NCI-H774 (cell line): ENCODE data around the gene MGLL.

Experiments used
- DNase-seq: peaks from one replicate; lab custom pipeline; 2025; lab: John Stamatoyannopoulos, UW

MGLL gene

DNA sequence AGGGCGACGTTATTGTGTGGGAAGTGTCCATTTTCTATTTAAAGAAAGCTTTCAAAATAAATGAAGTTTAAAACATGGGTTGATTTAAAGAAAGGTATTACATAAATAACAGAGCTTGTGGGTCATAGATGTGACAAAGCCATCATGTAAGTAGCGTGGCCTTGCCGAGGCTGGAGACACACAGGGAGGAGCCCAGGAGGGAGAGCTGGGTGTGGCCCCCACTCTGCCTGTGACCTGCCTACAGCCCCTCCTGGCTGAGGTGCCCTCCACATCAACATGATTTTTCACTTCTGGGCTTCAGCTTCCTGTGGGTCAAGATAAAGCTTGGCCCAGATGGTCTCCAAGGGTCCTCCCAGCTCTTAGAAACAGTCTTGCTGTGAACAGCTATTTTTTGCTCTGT lies 12.5 kb upstream of the MGLL start:
- no peak for DNase-seq

DNA sequence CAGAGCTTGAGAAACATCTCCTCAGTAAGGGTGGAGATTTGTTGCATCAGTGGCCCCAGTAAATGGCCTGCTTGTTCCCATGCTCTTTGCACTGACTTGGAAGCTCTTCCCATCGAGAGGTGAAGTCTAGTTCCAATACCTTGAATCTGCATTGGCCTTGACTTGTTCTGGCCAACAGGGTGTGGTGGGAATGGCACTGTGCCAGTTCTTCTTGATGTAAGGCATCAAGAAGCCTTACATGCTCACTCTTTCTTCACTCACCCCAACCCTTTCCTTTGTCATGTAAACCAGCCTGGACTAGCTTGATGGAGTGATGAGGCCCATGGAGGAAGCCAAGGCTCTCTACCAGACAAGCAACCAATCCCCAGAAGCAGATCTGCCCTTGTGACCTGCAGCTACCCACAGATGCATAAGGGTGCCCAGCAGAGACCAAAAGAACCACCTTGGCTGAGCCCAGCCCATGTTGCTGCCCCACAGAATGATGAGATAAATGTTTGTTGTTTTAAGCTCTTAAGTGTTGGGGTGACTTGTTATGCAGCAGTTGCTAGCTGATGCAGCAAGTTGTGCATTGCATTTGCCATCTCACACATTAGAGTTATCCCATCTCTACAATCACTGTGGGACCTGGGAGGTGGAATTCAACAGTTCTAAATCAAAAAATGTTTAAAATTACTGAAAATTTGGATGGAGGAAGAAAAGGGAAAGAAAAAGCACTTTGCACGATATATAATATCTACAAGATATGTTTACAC lies 11.1 kb upstream of the MGLL start:
- DNase-seq, result no peak

DNA sequence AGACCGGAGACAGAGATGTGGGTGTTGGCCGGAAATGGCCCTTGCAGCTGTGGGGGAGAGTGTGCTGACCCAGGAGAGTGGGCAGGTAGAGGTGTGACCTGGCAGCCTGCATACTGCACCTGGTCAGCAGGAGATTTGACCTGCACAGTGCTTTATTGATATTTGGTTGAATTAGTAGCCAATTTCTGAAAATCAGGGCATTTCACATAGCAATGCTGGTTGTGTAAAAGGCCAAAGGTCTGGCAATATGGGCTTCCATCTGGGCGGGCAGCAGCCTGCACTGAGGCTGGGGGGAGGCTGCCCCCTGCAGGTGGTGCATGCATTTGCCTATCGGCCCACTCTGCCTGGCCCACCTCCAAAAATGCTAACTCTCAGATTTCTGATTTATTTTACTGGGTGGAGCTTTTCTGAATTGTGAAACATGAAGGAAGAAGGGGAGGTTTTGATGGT lies 9.4 kb upstream of the MGLL start:
- no peak for DNase-seq

DNA sequence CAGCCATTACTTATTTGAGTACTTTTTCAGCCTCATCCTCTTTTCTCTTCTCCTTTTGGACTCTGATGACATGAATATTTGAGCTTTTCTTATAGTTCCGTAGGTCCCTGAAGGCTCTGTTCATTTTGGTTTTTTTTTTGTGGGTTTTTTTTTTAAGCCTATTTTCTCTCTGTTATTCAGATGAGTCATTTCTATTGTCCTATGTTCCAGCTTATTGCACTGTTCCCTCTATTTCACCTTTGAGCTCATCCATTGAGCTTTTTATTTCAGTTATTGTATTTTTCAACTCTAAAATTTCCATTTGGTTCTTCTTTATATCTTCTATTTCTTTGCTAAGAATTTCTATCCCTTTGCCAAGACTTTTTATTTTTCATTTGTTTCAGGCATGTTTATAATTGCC lies 7.2 kb upstream of the MGLL start:
- DNase-seq, result no peak

DNA sequence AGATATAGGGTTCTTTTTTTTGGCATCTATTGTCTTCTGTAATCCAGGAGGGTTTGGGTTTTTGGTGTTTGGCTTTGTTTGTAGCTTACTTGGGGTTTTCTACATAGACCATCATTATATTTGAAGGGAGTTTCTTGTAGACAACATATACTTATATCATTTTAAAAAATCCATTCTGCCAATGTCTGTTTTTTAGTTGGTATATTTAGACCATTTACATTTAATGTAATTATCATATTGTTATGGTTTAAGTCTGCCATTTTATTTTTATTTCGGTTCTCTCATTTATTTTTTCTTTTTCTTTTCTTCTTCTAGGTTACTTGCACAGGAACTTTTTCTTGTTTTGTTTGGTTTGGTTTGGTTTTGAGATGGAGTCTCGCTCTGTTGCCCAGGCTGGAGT lies 5.5 kb upstream of the MGLL start:
- no peak for DNase-seq

DNA sequence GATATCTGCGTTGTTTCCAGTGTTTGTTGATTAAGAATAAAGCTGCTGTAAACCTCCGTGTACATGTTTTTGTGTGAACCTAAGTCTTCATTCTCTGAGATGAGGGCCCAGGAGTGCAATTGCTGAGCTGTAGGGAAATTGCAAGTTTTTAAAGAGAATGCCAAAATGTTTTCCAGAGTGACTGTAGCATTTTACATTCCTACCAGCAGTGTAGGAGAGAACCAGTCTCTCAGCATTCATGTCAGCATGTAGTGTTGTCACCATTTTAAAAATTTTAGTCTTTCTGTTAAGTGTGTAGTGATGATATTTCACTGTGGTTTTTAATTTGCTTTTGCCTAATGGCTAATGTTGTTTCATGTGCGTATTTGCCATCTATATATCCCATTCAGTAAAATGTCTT lies 3.4 kb upstream of the MGLL start:
- DNase-seq, result no peak

DNA sequence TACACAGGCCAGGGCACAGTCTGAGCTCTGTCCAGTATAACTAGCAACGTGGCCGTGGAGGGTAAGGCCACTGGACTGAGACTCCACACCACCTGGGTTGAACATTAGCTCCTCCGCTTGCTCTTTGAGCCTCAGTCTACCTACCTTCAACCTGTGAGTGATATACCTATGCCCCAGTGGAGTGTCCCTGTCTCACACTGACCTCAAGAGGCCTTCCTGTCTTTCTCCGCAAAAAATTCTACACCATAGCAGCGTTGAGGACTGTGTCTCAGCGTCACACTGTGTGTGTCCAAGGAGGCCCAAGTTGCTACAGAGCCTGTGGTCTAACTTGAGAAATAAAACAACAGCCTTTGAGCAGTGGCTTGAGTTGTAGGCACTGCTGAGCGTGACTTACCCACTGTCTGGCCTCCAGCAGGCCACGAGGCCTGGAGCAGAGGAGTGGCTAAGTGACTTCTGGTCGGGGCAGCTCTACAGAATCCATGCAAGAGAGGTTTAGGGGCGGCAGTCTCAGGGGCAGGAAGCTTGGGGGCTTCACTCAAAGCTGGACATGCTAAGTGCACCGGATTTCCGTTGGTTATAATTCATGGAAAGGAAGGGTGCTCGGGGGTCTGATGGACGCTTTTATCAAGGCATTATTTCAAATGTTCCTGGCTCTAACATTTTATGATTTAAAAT lies 2.0 kb upstream of the MGLL start:
- DNase-seq, result no peak

DNA sequence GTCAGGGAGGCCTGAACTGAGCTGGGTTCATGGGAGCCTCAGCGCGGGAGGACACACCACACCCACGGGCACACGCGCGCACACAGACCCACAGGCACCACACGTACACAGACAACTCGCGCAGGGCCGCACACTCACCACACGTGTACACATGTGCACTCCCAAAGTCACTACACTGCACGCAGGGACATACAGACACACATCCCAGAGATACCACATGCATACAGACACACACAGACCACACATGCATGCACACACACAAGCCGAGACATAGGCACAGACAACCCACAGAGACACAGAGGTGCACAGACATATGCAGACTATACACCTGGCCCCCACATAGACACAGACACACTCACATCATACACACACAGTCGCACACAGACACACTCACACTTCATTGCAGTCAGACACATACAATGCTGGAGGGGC lies 1.1 kb upstream of the MGLL start:
- no peak for DNase-seq

DNA sequence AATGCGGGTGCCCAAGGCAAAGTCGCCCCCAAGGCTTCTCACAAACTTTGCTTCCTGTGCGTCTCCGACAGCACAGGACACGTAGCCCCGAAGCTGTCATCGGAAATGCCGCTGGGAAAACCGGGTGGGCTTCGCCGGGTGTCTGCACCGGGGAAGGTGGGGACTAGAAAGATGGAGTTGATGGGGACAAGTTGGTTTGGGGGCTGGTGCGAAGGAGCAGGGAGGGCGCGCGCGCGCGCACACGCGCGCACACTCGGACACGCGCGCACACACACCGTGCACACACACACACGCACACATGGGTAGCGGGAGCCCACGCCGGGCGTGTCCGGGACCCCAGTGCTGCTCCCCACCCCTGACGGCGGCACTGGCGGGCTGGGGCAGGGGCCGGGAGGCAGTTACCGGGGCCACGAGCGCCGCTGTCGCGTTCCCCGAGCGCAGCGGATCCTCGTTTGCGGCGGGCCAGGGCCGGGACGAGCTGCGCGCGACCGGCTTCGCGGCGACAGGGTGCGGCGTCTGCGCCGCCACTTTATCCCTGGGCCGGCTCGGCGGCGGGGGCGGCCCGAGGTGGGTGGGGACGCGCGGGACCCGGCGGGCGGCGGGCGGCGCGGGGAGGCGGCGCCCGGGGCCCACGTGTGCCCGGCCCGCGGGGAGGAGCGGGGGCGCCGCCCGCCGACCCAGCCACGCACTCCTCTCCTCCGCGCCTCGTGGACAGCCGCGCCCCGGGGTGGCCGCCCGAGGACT lies 539 bp upstream of the MGLL start:
- no peak for DNase-seq

DNA sequence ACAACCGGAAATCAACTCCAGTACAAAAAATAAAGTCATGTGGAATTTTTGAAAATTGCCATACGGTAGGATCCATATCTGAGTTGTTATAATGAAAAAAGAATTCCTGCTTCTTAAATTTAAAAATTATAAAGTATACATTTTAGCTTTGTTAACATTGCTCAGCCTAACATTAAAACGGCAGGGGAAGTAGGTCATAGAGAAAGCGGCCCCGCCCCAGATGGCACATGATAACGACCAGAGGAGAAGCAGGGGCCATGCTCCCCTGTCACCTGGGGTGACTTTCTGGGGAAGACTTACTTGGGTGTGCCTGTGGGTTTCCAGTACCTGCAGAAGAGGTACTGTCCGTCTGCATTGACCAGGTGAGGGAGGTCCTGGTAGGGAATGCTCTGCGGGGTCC lies 921 bp downstream of the MGLL start:
- no peak for DNase-seq

DNA sequence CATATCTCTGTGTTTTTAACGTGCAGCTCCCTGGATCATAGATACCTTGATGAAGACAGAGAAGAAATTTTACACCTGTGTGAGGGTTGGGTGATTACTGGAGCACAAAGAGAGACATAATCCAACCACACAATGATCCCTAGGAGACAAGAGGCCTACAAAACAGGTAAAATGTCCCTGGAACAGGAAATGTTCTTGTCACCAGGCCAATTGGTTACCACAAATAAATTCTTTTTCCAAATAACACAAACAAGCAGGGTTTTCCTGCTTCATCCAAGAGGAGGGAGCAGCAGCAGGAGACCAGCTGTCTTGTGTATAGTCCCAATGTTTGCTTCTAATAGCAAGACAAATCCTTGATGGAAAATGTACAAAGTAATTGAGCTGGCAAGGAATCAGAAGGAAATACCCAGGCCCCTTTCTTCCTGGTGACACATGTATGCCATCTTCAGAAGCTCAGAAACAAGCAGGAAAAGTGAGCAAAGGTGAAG lies 1.4 kb downstream of the MGLL start:
- DNase-seq, result peak; percentile 17

DNA sequence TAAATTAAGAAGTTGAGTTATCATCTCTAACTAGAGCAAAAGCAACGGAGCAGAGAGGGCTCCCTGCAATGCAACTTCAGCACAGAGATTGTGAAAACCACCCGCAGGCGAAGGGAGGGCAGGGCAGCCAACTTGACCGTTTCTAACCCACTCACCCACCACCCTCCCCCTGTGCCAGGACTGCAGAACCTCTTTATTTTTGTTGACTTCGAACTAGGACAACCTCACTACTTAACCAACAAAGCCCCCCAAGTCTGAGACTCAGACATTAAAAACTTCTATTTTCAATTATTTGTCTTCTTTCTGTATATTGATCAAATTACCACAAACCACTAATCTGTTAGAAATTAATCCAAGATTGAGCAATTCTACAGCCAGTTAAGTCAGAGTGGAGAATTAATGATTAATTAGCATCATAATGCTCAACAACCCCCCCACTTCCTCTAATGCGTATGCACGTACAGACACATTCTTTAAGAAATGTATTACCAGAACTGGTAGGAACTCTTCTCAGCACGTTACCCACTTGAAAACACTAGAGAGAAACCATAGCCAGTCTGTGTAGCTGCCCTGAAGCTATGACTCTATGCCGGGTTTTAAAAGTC lies 2.0 kb downstream of the MGLL start:
- no peak for DNase-seq

DNA sequence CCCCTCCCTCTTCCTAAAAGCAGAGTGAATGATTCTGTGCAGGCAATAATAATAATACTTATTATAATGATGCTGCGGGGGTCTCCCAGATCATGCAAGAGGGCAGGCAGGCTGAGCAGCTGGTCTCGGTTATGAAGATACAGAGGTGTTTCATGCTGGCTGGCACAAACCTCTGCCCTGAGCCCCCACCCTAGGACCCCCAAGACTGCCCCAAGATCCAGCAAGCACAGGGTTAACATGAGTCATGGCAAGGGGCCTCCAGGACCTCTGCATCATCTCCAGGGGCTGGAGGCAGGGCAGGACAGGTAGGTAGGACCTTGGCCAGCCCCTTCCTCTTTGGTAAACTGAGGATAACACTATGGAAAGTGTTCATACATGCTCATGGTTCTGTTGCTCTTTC lies 2.7 kb downstream of the MGLL start:
- DNase-seq, result no peak

DNA sequence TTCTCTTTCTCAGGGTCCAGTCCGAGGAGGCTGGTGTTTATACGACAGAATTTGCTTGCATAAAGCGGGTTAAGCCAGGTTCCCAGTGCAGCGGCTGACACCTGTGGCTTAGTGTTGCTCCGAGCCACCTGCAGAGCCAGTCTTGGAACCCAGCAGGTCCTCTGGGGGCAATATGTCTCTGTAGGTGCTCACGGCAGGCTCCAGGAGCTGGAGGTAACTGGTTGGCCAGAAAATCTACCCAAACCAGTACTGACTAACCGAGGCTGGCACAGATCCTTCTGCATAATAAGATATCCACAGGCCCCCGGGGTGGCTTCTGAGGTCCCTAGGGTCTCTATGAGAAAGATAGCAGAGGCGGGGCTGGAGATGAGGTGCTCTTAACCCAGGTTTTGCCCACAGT lies 3.2 kb downstream of the MGLL start:
- DNase-seq, result no peak

DNA sequence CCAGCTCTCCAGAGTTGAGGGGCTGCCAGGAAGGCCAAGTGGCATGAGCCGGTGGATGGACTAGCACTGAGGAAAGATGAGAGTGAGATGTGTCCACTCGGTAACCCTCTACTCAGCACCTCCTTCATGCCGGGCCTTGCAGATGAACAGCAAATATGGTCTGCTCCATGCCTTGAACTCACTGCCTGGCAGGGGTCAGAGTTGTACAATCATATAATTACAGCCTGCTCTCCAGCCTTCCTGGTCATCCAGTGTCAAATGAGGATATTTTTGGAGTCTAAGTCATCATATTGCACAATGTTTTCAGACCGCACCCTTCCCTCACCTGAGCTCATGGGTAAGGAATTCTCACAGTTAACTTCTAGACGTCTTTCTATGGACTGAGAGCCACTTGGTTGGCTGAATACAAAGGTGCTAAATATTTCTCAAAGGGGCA lies 4.9 kb downstream of the MGLL start:
- no peak for DNase-seq

DNA sequence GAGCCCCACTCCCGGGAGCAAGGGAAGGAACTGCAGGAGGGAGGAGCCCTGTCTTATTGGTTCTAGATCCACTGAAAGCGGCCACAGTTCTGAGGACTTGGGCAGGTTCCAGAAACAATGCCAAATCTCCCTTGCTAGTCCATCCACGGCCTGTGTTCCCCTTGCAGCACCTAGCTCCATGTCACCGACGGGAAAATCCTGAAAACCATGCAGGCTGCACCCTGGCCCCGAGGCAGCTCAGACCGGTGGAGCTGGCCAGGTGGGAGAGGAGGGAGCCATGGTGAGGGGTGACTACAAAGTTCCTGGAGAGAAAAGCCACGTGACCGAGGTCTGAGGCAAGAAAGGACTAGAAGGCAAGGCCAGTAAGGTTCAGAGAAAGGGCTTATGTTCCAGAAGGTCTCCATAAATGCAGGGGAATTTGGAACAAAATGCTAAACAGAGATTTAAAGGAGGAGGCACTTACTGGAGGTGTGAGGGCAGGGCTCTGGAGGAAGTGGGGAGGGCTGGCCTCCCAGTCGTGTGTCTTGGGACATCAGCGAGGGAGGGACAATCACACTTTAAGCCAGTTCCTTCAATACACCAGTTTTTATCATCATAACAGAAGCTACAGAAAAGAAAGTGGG lies 5.4 kb downstream of the MGLL start:
- DNase-seq, result no peak

DNA sequence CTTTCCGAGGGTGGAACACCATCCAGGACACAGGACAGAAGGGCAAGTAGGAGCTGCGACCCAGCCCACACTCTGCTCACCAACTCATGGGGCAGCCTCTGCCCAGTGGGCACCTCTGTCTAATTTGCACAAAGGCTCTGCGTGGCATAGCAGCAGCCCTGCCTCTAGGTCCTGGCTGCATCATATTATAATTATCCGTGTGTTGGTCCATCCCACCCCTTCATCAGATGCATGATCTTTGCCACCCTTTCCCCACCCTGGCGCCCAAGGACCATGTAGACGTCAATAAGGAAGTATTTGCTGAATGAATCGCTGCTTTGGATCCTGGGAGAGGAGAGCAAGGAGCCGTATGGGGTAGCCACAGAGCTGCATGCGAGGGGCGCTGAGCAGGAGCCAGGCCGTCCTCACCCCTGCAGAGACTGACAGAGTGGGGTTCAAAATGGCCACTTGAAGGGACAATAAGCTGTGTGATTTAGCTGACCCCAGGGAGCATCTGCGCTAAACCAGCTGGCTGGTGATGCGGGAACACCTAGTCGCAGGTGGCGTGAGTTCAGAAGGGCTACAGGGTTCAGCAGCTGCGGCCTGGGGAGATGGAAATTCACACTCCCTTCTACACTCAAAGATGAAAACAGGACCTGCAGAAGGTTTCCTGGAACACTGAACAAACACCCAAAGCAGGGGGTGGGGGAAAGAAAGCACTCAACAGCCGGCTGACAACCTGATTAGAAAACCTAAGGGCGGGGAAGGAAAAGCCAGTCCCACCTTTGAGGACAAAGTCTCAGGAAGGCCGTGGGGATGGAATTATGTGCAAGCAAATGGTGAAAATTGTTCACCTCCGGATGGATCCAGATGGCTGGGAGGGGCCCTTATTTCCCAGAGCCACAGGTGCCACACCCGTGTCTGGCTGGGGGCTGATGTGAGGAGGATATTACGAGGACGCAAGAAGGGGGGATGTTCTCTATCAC lies 6.4 kb downstream of the MGLL start:
- DNase-seq, result no peak

DNA sequence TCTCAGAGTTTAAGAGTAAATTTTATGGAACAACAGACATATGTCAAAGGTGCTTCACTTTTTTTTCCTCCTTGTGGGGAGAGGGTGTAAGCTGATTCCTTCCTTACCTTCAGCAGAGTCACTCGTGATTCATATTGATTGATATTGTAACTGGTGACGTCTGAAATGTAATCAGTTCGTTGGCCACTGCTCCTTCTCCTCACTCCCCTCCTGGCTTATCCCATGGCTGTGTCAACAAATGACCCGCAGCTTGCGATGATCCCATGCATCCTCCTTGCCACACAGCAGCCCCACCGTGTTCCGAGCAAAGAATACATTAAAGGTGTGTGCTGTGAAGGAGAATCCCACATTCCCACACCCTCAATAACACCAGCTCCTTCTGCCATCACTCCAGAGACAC lies 7.3 kb downstream of the MGLL start:
- DNase-seq, result no peak

DNA sequence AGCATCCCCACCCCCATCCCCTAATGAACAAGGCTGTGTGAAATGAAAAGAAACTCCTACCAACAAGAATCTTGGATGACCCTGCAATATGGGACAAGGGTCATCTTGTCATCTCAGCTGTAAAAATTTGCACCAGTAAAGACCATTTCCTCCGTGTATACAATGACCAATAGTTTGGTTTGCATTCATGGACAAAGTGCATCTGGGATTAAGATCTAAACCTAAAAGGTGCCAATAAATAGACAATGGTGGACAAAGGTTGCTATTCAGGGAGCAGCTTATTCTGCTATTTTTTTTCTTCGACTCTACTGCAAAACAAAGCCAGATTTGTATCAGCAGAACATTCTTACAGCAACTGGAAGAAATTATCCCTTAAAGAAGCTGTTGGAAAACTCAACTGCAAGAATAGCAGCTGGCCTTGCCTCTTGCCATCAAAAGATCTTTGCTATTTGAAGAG lies 8.0 kb downstream of the MGLL start:
- no peak for DNase-seq

DNA sequence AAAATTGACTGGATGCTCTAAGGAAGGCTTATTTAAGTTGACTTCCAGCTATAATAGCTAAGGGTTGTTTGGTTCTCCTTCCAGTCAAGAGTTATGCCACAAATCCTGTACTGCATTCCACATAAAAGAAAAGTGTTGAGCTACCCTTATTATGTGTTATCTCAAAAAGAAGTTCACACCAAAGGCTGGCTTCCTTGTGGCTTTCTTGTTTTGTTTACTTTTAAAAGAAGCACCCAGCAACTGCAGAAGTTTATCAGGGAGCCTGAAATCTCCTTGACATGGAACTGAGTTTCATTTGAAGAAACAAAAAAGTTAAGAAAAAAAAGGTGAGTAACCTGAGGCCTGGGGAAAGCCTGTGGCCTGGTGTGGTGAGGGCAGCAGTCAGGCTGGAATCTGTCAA lies 10.2 kb downstream of the MGLL start:
- no peak for DNase-seq

DNA sequence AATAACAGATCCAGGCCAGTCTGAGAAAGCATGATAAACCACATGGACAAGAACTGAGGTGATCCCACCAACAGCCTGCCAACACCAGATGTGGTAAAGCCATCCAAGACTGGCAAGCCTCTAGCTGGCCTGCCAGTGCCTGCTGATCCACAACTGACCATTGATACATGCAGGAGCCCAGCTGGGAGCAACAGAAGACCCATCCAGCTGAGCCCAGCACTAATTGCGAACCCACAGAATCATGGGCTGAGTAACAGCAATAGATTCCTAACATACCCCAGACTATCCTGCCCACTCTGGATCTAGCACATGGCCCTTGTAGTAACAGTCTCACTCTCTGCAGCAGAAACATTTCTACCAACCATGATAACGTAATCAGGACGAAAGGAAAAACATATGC lies 10.6 kb downstream of the MGLL start:
- no peak for DNase-seq
